HepG2 (cell line): ENCODE measurements around the gene SDK2.

Experiments used
- CTCF ChIP-seq: sonication (generic); formaldehyde crosslinking; IDR thresholded peaks from 2 replicates; pipeline ENCODE4 v1.5.0; 2020; ENCODE audit warnings: mild to moderate bottlenecking, missing genetic modification reagents, moderate library complexity
- ZFX ChIP-seq: sonication (generic); formaldehyde crosslinking; IDR thresholded peaks from 2 replicates; pipeline ENCODE4 v1.4.0; 2020; ENCODE audit warnings: mild to moderate bottlenecking, low read depth, missing genetic modification reagents, moderate library complexity
- ZNF205 ChIP-seq: IDR thresholded peaks from 2 replicates; pipeline ENCODE4 v1.6.1; 2018; ENCODE audit warnings: missing biosample characterization, missing genetic modification reagents

DNA sequence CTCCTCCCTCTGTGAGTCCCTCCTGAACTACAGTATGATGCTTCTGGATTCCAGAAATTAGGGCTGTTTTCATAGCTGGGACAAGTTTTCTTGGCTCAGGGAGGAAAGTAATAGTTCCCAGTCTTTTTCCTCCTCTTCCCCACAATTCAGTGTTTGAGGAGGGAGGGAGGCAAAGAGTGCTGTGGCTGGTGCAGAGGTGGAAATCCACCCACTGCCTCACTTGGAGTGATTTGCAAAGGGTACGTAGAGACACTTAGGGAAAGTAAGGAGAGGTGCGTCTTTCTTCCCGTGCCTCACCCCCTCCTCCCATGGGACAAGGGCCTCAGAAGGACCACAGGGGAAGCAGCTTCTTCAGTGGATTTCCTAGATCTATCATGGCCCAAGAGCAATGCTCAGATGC is 21.9 kb downstream of the SDK2 start:
- TF ChIP-seq CTCF (CRISPR knock-in tag) (no peak), ZFX (CRISPR knock-in tag) (no peak), ZNF205 (CRISPR knock-in tag) (no peak)
